H1 (cell line): Measurements from ENCODE around the gene PAQR9. TPM values are rescaled to one million over a fixed set of nuclear protein-coding genes. Genes with fewer than 3 reads are reported as not detected.
A peak's percentile ranks its signal among the peaks of the same experiment; 100 is the strongest.

Experiments
- CTCF ChIA-PET: fragments of 300-600 bp; sonication (Branson Sonifier 250); formaldehyde crosslinking; loops from one replicate; lab custom pipeline; 2021; ENCODE audit not compliant: partially characterized antibody; lab: Charles Lee
- POLR2A ChIA-PET: fragments of 300-600 bp; sonication (Branson Sonifier 250); formaldehyde crosslinking; loops from one replicate; lab custom pipeline; 2021; ENCODE audit warnings: inconsistent platforms; ENCODE audit not compliant: partially characterized antibody; lab: Charles Lee
- DNase-seq, 2 experiments: peaks; one replicate each; pipeline versions ENCODE4 v3.0.0 to v3.0.0-alpha.2; 2010 to 2022; ENCODE audit warnings: low spot score in 2 of 2, low read depth in 1 of 2, mixed read lengths in 1 of 2
- FAIRE-seq: peaks from 2 replicates; lab custom pipeline; 2011; peaks lifted over from hg19 to GRCh38; lab: Jason Lieb, UNC
- H2AFZ ChIP-seq: 2 replicates; pipeline ENCODE4 v1.8.1; 2012; ENCODE audit warnings: low read length, inconsistent platforms
- H2AK5ac ChIP-seq: 2 replicates; pipeline ENCODE4 v1.6.1; 2013; ENCODE audit warnings: low read depth, low read length
- H2BK120ac ChIP-seq: replicated peaks from 2 replicates; pipeline ENCODE3; 2013; ENCODE audit warnings: low read depth, low read length, inconsistent platforms
- H2BK12ac ChIP-seq: 2 replicates; pipeline ENCODE4 v1.6.1; 2013; ENCODE audit warnings: low read depth, low read length
- H2BK15ac ChIP-seq: 2 replicates; pipeline ENCODE4 v1.6.1; 2013; ENCODE audit warnings: low read length
- H2BK20ac ChIP-seq: 2 replicates; pipeline ENCODE4 v1.6.1; 2013; ENCODE audit warnings: low read length
- H2BK5ac ChIP-seq: 2 replicates; pipeline ENCODE4 v1.6.1; 2013; ENCODE audit warnings: low read depth, low read length
- H3K14ac ChIP-seq: 2 replicates; pipeline ENCODE4 v1.6.1; 2013; ENCODE audit warnings: inconsistent platforms; ENCODE audit not compliant: insufficient read length
- H3K18ac ChIP-seq: 2 replicates; pipeline ENCODE4 v1.6.1; 2013; ENCODE audit warnings: low read length; ENCODE audit errors: extremely low read depth
- H3K23ac ChIP-seq: 2 replicates; pipeline ENCODE4 v1.6.1; 2013; ENCODE audit warnings: inconsistent platforms; ENCODE audit not compliant: insufficient read length
- H3K23me2 ChIP-seq: 2 replicates; pipeline ENCODE4 v1.6.1; 2013; ENCODE audit warnings: low read depth, low read length
- H3K27ac ChIP-seq: 2 replicates; pipeline ENCODE4 v1.6.1; 2011; ENCODE audit warnings: low read depth, low read length, inconsistent platforms
- H3K27me3 ChIP-seq, 4 experiments: replicated peaks in 1 of 4; 1 replicate in 1 of 4; 2 replicates in 3 of 4; pipeline versions ENCODE4 v1.6.1 to v1.8.1; 2011 to 2013; ENCODE audit warnings: low read length in 3 of 4, mild to moderate bottlenecking in 3 of 4, inconsistent platforms in 2 of 4, mixed read lengths in 2 of 4, moderate library complexity in 1 of 4; ENCODE audit not compliant: control insufficient read depth in 3 of 4, insufficient read depth in 3 of 4; ENCODE audit errors: extremely low read depth in 1 of 4
- H3K36me3 ChIP-seq, 4 experiments: 2 replicates each; pipeline versions ENCODE4 v1.6.1 to v1.8.1; 2011 to 2013; ENCODE audit warnings: mild to moderate bottlenecking in 4 of 4, low read length in 3 of 4, moderate library complexity in 2 of 4, control low read depth in 1 of 4, inconsistent platforms in 1 of 4; ENCODE audit not compliant: insufficient read depth in 4 of 4, control insufficient read depth in 2 of 4
- H3K4ac ChIP-seq: replicated peaks from 2 replicates; pipeline ENCODE3; 2013; ENCODE audit warnings: low read length, low read depth, mixed read lengths, inconsistent platforms; ENCODE audit not compliant: insufficient read length
- H3K4me1 ChIP-seq, 4 experiments: replicated peaks in 1 of 4; 1 replicate in 1 of 4; 2 replicates in 3 of 4; pipeline versions ENCODE4 v1.6.1 to v1.8.1; 2011 to 2013; ENCODE audit warnings: low read length in 3 of 4, inconsistent platforms in 2 of 4, mixed read lengths in 1 of 4; ENCODE audit not compliant: insufficient read depth in 4 of 4, control insufficient read depth in 3 of 4
- H3K4me2 ChIP-seq, 2 experiments: 2 replicates each; pipeline versions ENCODE4 v1.6.1 to v1.8.1; 2011 to 2013; ENCODE audit warnings: low read depth in 2 of 2, low read length in 2 of 2, control low read depth in 1 of 2, inconsistent platforms in 1 of 2, mild to moderate bottlenecking in 1 of 2; ENCODE audit not compliant: insufficient read depth in 1 of 2
- H3K4me3 ChIP-seq, 4 experiments: fragments of 200-600, 300-600 bp in 1 of 4; sonication (generic), shearing (Covaris generic), sonication (Bioruptor Twin) in 1 of 4; 2 replicates each; pipeline versions ENCODE4 v1.5.1 to v1.8.1; 2011 to 2016; ENCODE audit warnings: low read length in 4 of 4, low read depth in 3 of 4, control low read depth in 2 of 4, inconsistent platforms in 2 of 4, mild to moderate bottlenecking in 2 of 4, mixed read lengths in 1 of 4, moderate library complexity in 1 of 4; ENCODE audit not compliant: insufficient read depth in 2 of 4; ENCODE audit errors: extremely low read depth in 1 of 4
- H3K56ac ChIP-seq: replicated peaks from 2 replicates; pipeline ENCODE3; 2013; ENCODE audit warnings: low read depth, mild to moderate bottlenecking, mixed read lengths, low read length, inconsistent platforms; ENCODE audit not compliant: insufficient read length
- H3K79me1 ChIP-seq: 2 replicates; pipeline ENCODE4 v1.6.1; 2013; ENCODE audit warnings: low read depth, low read length, control low read depth
- H3K79me2 ChIP-seq, 2 experiments: 2 replicates each; pipeline versions ENCODE4 v1.6.1 to v1.8.1; 2012 to 2013; ENCODE audit warnings: low read length in 2 of 2, mild to moderate bottlenecking in 2 of 2, inconsistent platforms in 1 of 2; ENCODE audit not compliant: insufficient read depth in 2 of 2, control insufficient read depth in 1 of 2
- H3K9ac ChIP-seq, 4 experiments: replicated peaks in 1 of 4; 1 replicate in 1 of 4; 2 replicates in 3 of 4; pipeline versions ENCODE4 v1.6.1 to v1.8.1; 2011 to 2013; ENCODE audit warnings: low read depth in 3 of 4, low read length in 3 of 4, control low read depth in 2 of 4, mild to moderate bottlenecking in 2 of 4, moderate library complexity in 2 of 4, inconsistent platforms in 1 of 4; ENCODE audit errors: extremely low read depth in 1 of 4
- H3K9me3 ChIP-seq, 2 experiments: 2 replicates each; pipeline versions ENCODE4 v1.6.1 to v1.8.1; 2012 to 2013; ENCODE audit warnings: mild to moderate bottlenecking in 2 of 2, moderate library complexity in 2 of 2, control low read depth in 1 of 2, inconsistent platforms in 1 of 2, low read depth in 1 of 2, low read length in 1 of 2, mixed read lengths in 1 of 2; ENCODE audit not compliant: insufficient read depth in 2 of 2
- H4K20me1 ChIP-seq, 2 experiments: replicated peaks in 1 of 2; 2 replicates each; pipeline versions ENCODE3 to v1.8.1; 2011 to 2013; ENCODE audit warnings: inconsistent platforms in 2 of 2, low read length in 2 of 2, mild to moderate bottlenecking in 1 of 2; ENCODE audit not compliant: insufficient read depth in 2 of 2, control insufficient read depth in 1 of 2
- H4K5ac ChIP-seq: 2 replicates; pipeline ENCODE4 v1.6.1; 2013; ENCODE audit warnings: low read length, low read depth, mixed read lengths, inconsistent platforms; ENCODE audit not compliant: insufficient read length
- H4K8ac ChIP-seq: 2 replicates; pipeline ENCODE4 v1.8.0; 2013; ENCODE audit warnings: mild to moderate bottlenecking, moderate library complexity, low read length, inconsistent platforms; ENCODE audit not compliant: insufficient read depth; ENCODE audit errors: extremely low read depth
- H4K91ac ChIP-seq: replicated peaks from 2 replicates; pipeline ENCODE3; 2013; ENCODE audit warnings: low read length, mixed read lengths, inconsistent platforms; ENCODE audit not compliant: insufficient read length
- CHD1 ChIP-seq: IDR thresholded peaks from 2 replicates; pipeline ENCODE4 v1.6.1; 2012; ENCODE audit warnings: low read depth, low read length, improper control_type of control experiment
- POLR2A ChIP-seq, 2 experiments: IDR thresholded peaks; 1 replicate in 1 of 2; 2 replicates in 1 of 2; pipeline ENCODE4 v1.6.1; 2011; ENCODE audit warnings: low read depth in 2 of 2, low read length in 2 of 2, mild to moderate bottlenecking in 2 of 2; ENCODE audit errors: control extremely low read depth in 1 of 2
- WGBS, 2 experiments: shearing (Covaris generic) in 1 of 2; methylation state at CpG; one replicate each; pipeline versions ENCODE4 v1.1.6 to v1.1.7; 2013 to 2015; ENCODE audit warnings: low lambda C conversion rate in 2 of 2, mixed read lengths in 2 of 2, inconsistent platforms in 1 of 2, low coverage in 1 of 2, missing lambda C conversion rate in 1 of 2; ENCODE audit not compliant: insufficient replicate concordance in 2 of 2, insufficient coverage in 1 of 2, insufficient read length in 1 of 2; ENCODE audit errors: extremely low coverage in 1 of 2, missing lambda C conversion rate in 1 of 2; 5-methylcytosine and 5-hydroxymethylcytosine counted together
- polyA plus RNA-seq, 7 experiments: library from polyadenylated mRNA; depleted of rRNA in 3 of 7; stranded (reverse) in 5 of 7; unstranded in 2 of 7; fragments of >200 nt in 5 of 7; fragments of 200-250 nt in 2 of 7; gene quantifications; 1 replicate in 5 of 7; 2 replicates in 1 of 7; 4 replicates in 1 of 7; pipeline versions ENCODE4 v1.2.1 to v1.2.3, GENCODE V29; 2011 to 2013; ENCODE audit warnings: missing spikeins in 2 of 7, mixed read lengths in 2 of 7
- total RNA-seq: library from RNA; stranded (reverse); fragmentation: NEBNext Ultra II Directional; extraction: Animal tissue kit (Norgen Biotek cat#: 25700); gene quantifications from 2 replicates; pipeline ENCODE4 v1.2.1, GENCODE V29; 2021

Gene PAQR9
- total and polyA plus RNA-seq, 2 of the 8 experiments (the other 6 are each of a cell fraction or from before 2014, with no cell fraction given), result 2.6 to 5.2 TPM

DNA sequence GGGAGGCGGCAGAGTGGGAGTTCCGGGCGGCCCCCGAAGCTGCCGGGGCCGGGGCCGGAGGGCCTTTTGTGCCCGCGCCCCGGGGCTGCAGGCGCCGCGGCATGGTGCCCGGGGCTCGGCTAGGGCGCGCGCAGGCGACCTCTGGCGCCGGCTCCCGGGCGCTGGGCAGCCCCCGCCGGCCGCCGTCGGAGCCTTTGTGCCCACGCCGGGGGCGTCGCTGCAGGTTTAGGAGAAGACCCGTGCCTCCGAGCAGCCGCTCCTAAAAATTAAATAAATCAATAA, 299 bp downstream of the PAQR9 start:
- Histone ChIP-seq H2BK12ac (no peak overlapping the region), H3K4me1 (peaks cover 0 to 10% (median 6%) of the 10 kb centered on the region in 4 experiments; a peak in 5 of 7 replicates), H4K5ac (no peak overlapping the region), H2BK120ac (no peak overlapping the region), H3K14ac (no peak overlapping the region), H3K4me3 (peak overlapping the region; percentile 75 to 92 (median 84)), H4K20me1 (no peaks in the 10 kb centered on the region), H3K79me1 (no peaks in the 10 kb centered on the region), H2BK5ac (peak overlapping the region; percentile 10; the same call in 1 of the 2 replicates), H4K8ac (peak overlapping the region; percentile 63; the same call in 1 of the 2 replicates), H2BK20ac (no peak overlapping the region), H3K9me3 (peaks cover 0 to 7% of the 10 kb centered on the region in 2 experiments; a peak in 1 of 4 replicates), H3K23me2 (peaks cover 10% of the 10 kb centered on the region), H3K36me3 (no peaks in the 10 kb centered on the region), H3K27ac (no peak overlapping the region), H2BK15ac (no peak overlapping the region), H3K56ac (no peak overlapping the region), H3K4me2 (peak overlapping the region; percentile 89 to 95), H3K27me3 (peaks cover 5 to 29% (median 23%) of the 10 kb centered on the region in 4 experiments), H2AK5ac (no peak overlapping the region), H3K4ac (no peak overlapping the region), H3K23ac (no peak overlapping the region), H3K9ac (no peak overlapping the region), H2AFZ (peak overlapping the region; percentile 90; the same call in 1 of the 2 replicates), H4K91ac (peak overlapping the region; percentile 88), H3K18ac (peak overlapping the region; percentile 86; the same call in 1 of the 2 replicates), H3K79me2 (no peaks in the 10 kb centered on the region)
- WGBS, 2 experiments, result 2% methylated on average over 30 of the region's 35 CpGs; no CpG with 5 or more reads in 1 of the 2 experiments
- CTCF ChIA-PET, result interaction anchor here (1.1 to 2.9 kb wide), 6 partner anchors 12 to 24 kb away, joined by 3 to 12 read pairs (median 8); no protein-coding TSS in a partner anchor
- no peak for FAIRE-seq
- POLR2A ChIA-PET, result interaction anchor here (1.2 to 4.2 kb wide), 4 partner anchors 11 to 74 kb away, joined by 4 to 25 read pairs (median 10); partner anchors contain the start of genes PCOLCE2 and U2SURP
- TF ChIP-seq POLR2A (IDR thresholded peaks at IDR 0.05; ENCODE audit: control extremely low read depth in 1 of 2, low read depth in 2 of 2, low read length in 2 of 2) (peak in 1 of 2 experiments; percentile 31; a peak in 1 of 3 replicates), CHD1 (no peak)
- no peak for DNase-seq
